H9 (cell line): Measurements from ENCODE around the gene NRG2. TPM values are rescaled to one million over a fixed set of nuclear protein-coding genes. Genes with fewer than 3 reads are reported as not detected.

ENCODE experiments used
- DNase-seq: peaks from one replicate; pipeline ENCODE4 v3.0.0-alpha.2; 2017
- H2AFZ ChIP-seq: one replicate; pipeline ENCODE4 v1.6.1; 2013; ENCODE audit warnings: mild to moderate bottlenecking, low read length, control low read depth, moderate library complexity
- H2AK5ac ChIP-seq: 2 replicates; pipeline ENCODE4 v1.6.1; 2013; ENCODE audit warnings: low read length, control low read depth, mixed read lengths; ENCODE audit not compliant: insufficient read length
- H2BK120ac ChIP-seq: one replicate; pipeline ENCODE4 v1.6.1; 2013; ENCODE audit warnings: low read depth, mild to moderate bottlenecking, low read length, control low read depth, inconsistent platforms; ENCODE audit not compliant: poor library complexity, severe bottlenecking
- H2BK12ac ChIP-seq: 2 replicates; pipeline ENCODE4 v1.6.1; 2013; ENCODE audit warnings: low read length, control low read depth, mixed read lengths, low read depth; ENCODE audit not compliant: insufficient read length
- H2BK15ac ChIP-seq: 2 replicates; pipeline ENCODE4 v1.6.1; 2013; ENCODE audit warnings: low read depth, low read length, control low read depth
- H2BK20ac ChIP-seq: one replicate; pipeline ENCODE4 v1.6.1; 2013; ENCODE audit warnings: low read depth, mild to moderate bottlenecking, low read length, control low read depth, inconsistent platforms; ENCODE audit not compliant: poor library complexity, severe bottlenecking
- H2BK5ac ChIP-seq: 2 replicates; pipeline ENCODE4 v1.6.1; 2013; ENCODE audit warnings: low read length, control low read depth, mixed read lengths; ENCODE audit not compliant: insufficient read length
- H3K14ac ChIP-seq: 2 replicates; pipeline ENCODE4 v1.6.1; 2013; ENCODE audit warnings: low read length, control low read depth; ENCODE audit not compliant: insufficient read depth
- H3K18ac ChIP-seq: 2 replicates; pipeline ENCODE4 v1.6.1; 2013; ENCODE audit warnings: low read depth, mild to moderate bottlenecking, mixed read lengths, low read length, control low read depth; ENCODE audit not compliant: insufficient read length
- H3K23ac ChIP-seq: 2 replicates; pipeline ENCODE4 v1.6.1; 2013; ENCODE audit warnings: low read length, control low read depth, mixed read lengths, low read depth; ENCODE audit not compliant: insufficient read length
- H3K23me2 ChIP-seq: 2 replicates; pipeline ENCODE4 v1.6.1; 2013; ENCODE audit warnings: low read depth, mild to moderate bottlenecking, mixed read lengths, low read length, control low read depth; ENCODE audit not compliant: insufficient read length, poor library complexity, severe bottlenecking
- H3K27ac ChIP-seq: 2 replicates; pipeline ENCODE4 v1.5.1; 2013; ENCODE audit warnings: low read length, control low read depth, mixed read lengths, low read depth; ENCODE audit not compliant: insufficient read length
- H3K27me3 ChIP-seq: 2 replicates; pipeline ENCODE4 v1.6.1; 2013; ENCODE audit warnings: low read length, control low read depth, inconsistent platforms; ENCODE audit not compliant: insufficient read depth
- H3K4ac ChIP-seq: 2 replicates; pipeline ENCODE4 v1.6.1; 2013; ENCODE audit warnings: low read depth, mild to moderate bottlenecking, control low read depth, inconsistent platforms, low read length, moderate library complexity
- H3K4me1 ChIP-seq: 2 replicates; pipeline ENCODE4 v1.6.1; 2013; ENCODE audit warnings: low read length, control low read depth, inconsistent platforms; ENCODE audit not compliant: insufficient read depth
- H3K4me2 ChIP-seq: 2 replicates; pipeline ENCODE4 v1.6.1; 2013; ENCODE audit warnings: low read length, control low read depth, mixed read lengths; ENCODE audit not compliant: insufficient read length, insufficient read depth
- H3K56ac ChIP-seq: 2 replicates; pipeline ENCODE4 v1.6.1; 2013; ENCODE audit warnings: low read depth, mild to moderate bottlenecking, mixed read lengths, low read length, control low read depth; ENCODE audit not compliant: insufficient read length
- H3K79me1 ChIP-seq: 2 replicates; pipeline ENCODE4 v1.6.1; 2013; ENCODE audit warnings: low read depth, mild to moderate bottlenecking, moderate library complexity, low read length, control low read depth, inconsistent platforms; ENCODE audit not compliant: insufficient read depth, poor library complexity, severe bottlenecking
- H3K79me2 ChIP-seq: 2 replicates; pipeline ENCODE4 v1.6.1; 2013; ENCODE audit warnings: low read length, control low read depth, inconsistent platforms; ENCODE audit not compliant: insufficient read depth
- H3K9ac ChIP-seq: 2 replicates; pipeline ENCODE4 v1.6.1; 2013; ENCODE audit warnings: low read length, control low read depth, mixed read lengths; ENCODE audit not compliant: insufficient read length; ENCODE audit errors: extremely low read depth
- H3K9me3 ChIP-seq: one replicate; pipeline ENCODE4 v1.6.1; 2013; ENCODE audit warnings: low read depth, low read length, inconsistent platforms; ENCODE audit not compliant: control insufficient read depth
- H3T11ph ChIP-seq: one replicate; pipeline ENCODE4 v1.6.1; 2013; ENCODE audit warnings: mild to moderate bottlenecking, low read length, control low read depth, inconsistent platforms
- H4K20me1 ChIP-seq: one replicate; pipeline ENCODE4 v1.6.1; 2013; ENCODE audit not compliant: control insufficient read depth, insufficient read length, insufficient read depth
- H4K5ac ChIP-seq: 2 replicates; pipeline ENCODE4 v1.6.1; 2013; ENCODE audit warnings: low read depth, mild to moderate bottlenecking, mixed read lengths, low read length, control low read depth; ENCODE audit not compliant: insufficient read length
- H4K8ac ChIP-seq: replicated peaks from 2 replicates; pipeline ENCODE4 v1.6.1; 2013; ENCODE audit warnings: low read length, control low read depth, mixed read lengths, low read depth; ENCODE audit not compliant: insufficient read length
- H4K91ac ChIP-seq: 2 replicates; pipeline ENCODE4 v1.6.1; 2013; ENCODE audit warnings: low read depth, mild to moderate bottlenecking, moderate library complexity, mixed read lengths, low read length, control low read depth; ENCODE audit not compliant: insufficient read length
- H3K27ac Mint-ChIP-seq, 3 experiments: 2 replicates in 2 of 3; 3 replicates in 1 of 3; pipeline ENCODE4 v1.8.0; 2020 to 2021; ENCODE audit warnings: mixed read lengths in 3 of 3, mild to moderate bottlenecking in 1 of 3, moderate library complexity in 1 of 3
- H3K27me3 Mint-ChIP-seq: 2 replicates; pipeline ENCODE4 v1.8.0; 2021; ENCODE audit warnings: low read depth, mild to moderate bottlenecking, moderate library complexity, mixed read lengths
- H3K36me3 Mint-ChIP-seq, 3 experiments: 2 replicates in 2 of 3; 3 replicates in 1 of 3; pipeline ENCODE4 v1.8.0; 2020 to 2021; ENCODE audit warnings: low read depth in 3 of 3, mixed read lengths in 3 of 3; ENCODE audit not compliant: insufficient read depth in 1 of 3
- H3K4me1 Mint-ChIP-seq, 2 experiments: 2 replicates each; pipeline ENCODE4 v1.8.0; 2020; ENCODE audit warnings: mixed read lengths in 2 of 2
- H3K4me3 Mint-ChIP-seq, 2 experiments: 2 replicates in 1 of 2; 3 replicates in 1 of 2; pipeline ENCODE4 v1.8.0; 2020 to 2021; ENCODE audit warnings: mild to moderate bottlenecking in 2 of 2, mixed read lengths in 2 of 2, moderate library complexity in 1 of 2
- H3K9me3 Mint-ChIP-seq, 2 experiments: 2 replicates in 1 of 2; 3 replicates in 1 of 2; pipeline ENCODE4 v1.8.0; 2020; ENCODE audit warnings: mild to moderate bottlenecking in 2 of 2, mixed read lengths in 2 of 2, moderate library complexity in 1 of 2
- CTCF ChIP-seq: fragments of 200-600 bp; sonication (generic); conservative IDR thresholded peaks from 3 replicates; pipeline ENCODE4 v1.8.0; 2021; ENCODE audit warnings: antibody characterized with exemption, mild to moderate bottlenecking
- WGBS: extraction: QIAGEN DNeasy Blood & Tissue Kit; methylation state at CpG from one replicate; pipeline ENCODE4 v1.1.7; 2013; ENCODE audit warnings: missing lambda C conversion rate, low lambda C conversion rate, mixed read lengths; ENCODE audit not compliant: insufficient read length; ENCODE audit errors: extremely low coverage; 5-methylcytosine and 5-hydroxymethylcytosine counted together
- total RNA-seq: library from RNA; stranded (reverse); gene quantifications from 2 replicates; pipeline ENCODE4 v1.2.1, GENCODE V29; 2021

The NRG2 gene
- total RNA-seq, 1 experiment from 2014 or later = not detected

- Histone ChIP-seq H3K4me1 (no peaks in the 10 kb centered on the region), H2BK5ac (no peak overlapping the region), H3K27me3 (peaks cover 43% of the 10 kb centered on the region), H2BK12ac (no peak overlapping the region), H2AK5ac (no peak overlapping the region), H3K79me1 (no peaks in the 10 kb centered on the region), H4K91ac (no peak overlapping the region), H4K20me1 (no peaks in the 10 kb centered on the region), H3T11ph (no peak overlapping the region), H3K56ac (no peak overlapping the region), H4K8ac (no peak overlapping the region), H2BK15ac (no peak overlapping the region), H3K18ac (no peak overlapping the region), H3K27ac (no peak overlapping the region), H3K14ac (no peak overlapping the region), H3K23me2 (peaks cover 5% of the 10 kb centered on the region), H3K9me3 (no peaks in the 10 kb centered on the region), H2BK20ac (no peak overlapping the region), H3K79me2 (no peaks in the 10 kb centered on the region), H3K23ac (no peak overlapping the region), H2AFZ (no peak overlapping the region), H3K4ac (no peak overlapping the region), H3K4me2 (no peak overlapping the region), H4K5ac (no peak overlapping the region), H3K9ac (no peak overlapping the region), H2BK120ac (no peak overlapping the region)
- H3K27ac Mint-ChIP-seq = no peak overlapping the region
- H3K9me3 Mint-ChIP-seq = no peaks in the 10 kb centered on the region; a peak in 2 of 5 replicates
- H3K36me3 Mint-ChIP-seq = no peaks in the 10 kb centered on the region; a peak in 1 of 7 replicates
- peaks cover 4 to 6% of the 10 kb centered on the region in 2 experiments; a peak in 3 of 4 replicates for H3K4me1 Mint-ChIP-seq
- WGBS = no CpG with 5 or more reads among the region's 9 CpGs
- no peak for DNase-seq
- TF ChIP-seq CTCF = no peak
- H3K4me3 Mint-ChIP-seq = no peak overlapping the region; a peak in 1 of 5 replicates
- H3K27me3 Mint-ChIP-seq = peaks cover 96% of the 10 kb centered on the region
Observed at GRCh38 chr5:139797856-139798510, 245.1 kb downstream of the NRG2 start.
